Lower leg skin (tissue), 4 donors: ENCODE measurements around the gene CD209. TPM values are rescaled to one million over a fixed set of nuclear protein-coding genes. Genes with fewer than 3 reads are reported as not detected.

Source experiments
- DNase-seq, 2 donors: peaks; one replicate each; pipeline ENCODE4 v3.0.0-alpha.2; 2019; ENCODE audit warnings: low spot score in 2 of 2
- H3K4me3 ChIP-seq: fragments of 200-600 bp; sonication (generic); 2 replicates; pipeline ENCODE4 v1.5.1; 2017; ENCODE audit warnings: mild to moderate bottlenecking, low read depth; ENCODE audit not compliant: poor library complexity, severe bottlenecking
- CTCF ChIP-seq, 3 donors: fragments of 450-650 bp; IDR thresholded peaks; one replicate each; pipeline ENCODE4 v1.5.1; 2016; ENCODE audit warnings: antibody characterized with exemption in 3 of 3, mild to moderate bottlenecking in 3 of 3, moderate library complexity in 2 of 3
- POLR2A ChIP-seq, 2 donors: fragments of 450-650 bp; IDR thresholded peaks; one replicate each; pipeline ENCODE4 v1.6.1; 2016 to 2017; ENCODE audit warnings: antibody characterized with exemption in 2 of 2, mild to moderate bottlenecking in 1 of 2, moderate library complexity in 1 of 2
- WGBS, 2 donors: methylation state at CpG; one replicate each; pipeline ENCODE4 v1.1.5; 2018; 5-methylcytosine and 5-hydroxymethylcytosine counted together
- intact Hi-C: fragments of 100-400 bp; cut with DNase I; formaldehyde crosslinking; loops from one replicate; pipeline ENCODE4 v1.15.0; 2023; ENCODE audit warnings: low total_unique reads
- total RNA-seq, 4 donors: library from RNA; depleted of rRNA; stranded (reverse); fragments of >200 nt; gene quantifications; one replicate each; pipeline ENCODE4 v1.1.0, GENCODE V29; 2016

The CD209 gene
- total RNA-seq, 4 donors from 2014 or later = 0.55 to 2.1 (median 1.4) TPM

GRCh38 chr19:7784856-7785255, 37.5 kb upstream of the CD209 start:
- intact Hi-C loops = no loop called here
- TF ChIP-seq CTCF (IDR thresholded peaks at IDR 0.05) = no peak
- TF ChIP-seq POLR2A (IDR thresholded peaks at IDR 0.05) = no peak
- DNase-seq = no peak
- no peak overlapping the region for H3K4me3 ChIP-seq

- intact Hi-C loops = no loop called here
- no peak for TF ChIP-seq CTCF (IDR thresholded peaks at IDR 0.05)
- TF ChIP-seq POLR2A (IDR thresholded peaks at IDR 0.05) = no peak
- DNase-seq = peak; percentile 50 to 76
- H3K4me3 ChIP-seq = no peak overlapping the region
- 16 to 17% methylated on average over 8 of the region's 8 CpGs for WGBS, 2 donors
Observed at GRCh38 chr19:7783991-7784423, 36.7 kb upstream of the CD209 start.

- DNase-seq = peak in 1 of 2 donors; percentile 46
- 56 to 63% methylated on average over 12 of the region's 12 CpGs for WGBS, 2 donors
- TF ChIP-seq CTCF (IDR thresholded peaks at IDR 0.05) (no peak), POLR2A (IDR thresholded peaks at IDR 0.05) (no peak)
- intact Hi-C loops = no loop called here
- no peak overlapping the region for H3K4me3 ChIP-seq
Observed at GRCh38 chr19:7781157-7781556, 33.8 kb upstream of the CD209 start.

GRCh38 chr19:7779631-7780486, 32.5 kb upstream of the CD209 start:
- 72 to 74% methylated on average over 26 of the region's 26 CpGs for WGBS, 2 donors
- TF ChIP-seq POLR2A (IDR thresholded peaks at IDR 0.05) = no peak
- intact Hi-C loops = no loop called here
- no peak overlapping the region for H3K4me3 ChIP-seq
- peak in 1 of 2 donors; percentile 62 for DNase-seq

- DNase-seq = peak in 1 of 2 donors; percentile 70
- 64 to 77% methylated on average over 5 of the region's 5 CpGs for WGBS, 2 donors
- H3K4me3 ChIP-seq = no peak overlapping the region
- TF ChIP-seq CTCF (IDR thresholded peaks at IDR 0.05) (no peak), POLR2A (IDR thresholded peaks at IDR 0.05) (no peak)
- intact Hi-C loops = no loop called here
Observed at GRCh38 chr19:7778081-7778480, 30.7 kb upstream of the CD209 start.

- no peak overlapping the region for H3K4me3 ChIP-seq
- peak in 1 of 2 donors; percentile 32 for DNase-seq
- WGBS, 2 donors = 82 to 91% methylated on average over 9 of the region's 9 CpGs
- intact Hi-C loops = no loop called here
- TF ChIP-seq POLR2A (IDR thresholded peaks at IDR 0.05) (no peak), CTCF (IDR thresholded peaks at IDR 0.05) (no peak)
Observed at GRCh38 chr19:7775761-7776160, 28.4 kb upstream of the CD209 start.
